ENCODE data around the gene LCLAT1. TPM values are rescaled to one million over a fixed set of nuclear protein-coding genes. Genes with fewer than 3 reads are reported as not detected.

Gene LCLAT1
- polyA plus RNA-seq, 1 of the 3 experiments (the other 2 are of a cell fraction), result 6.9 TPM

DNA sequence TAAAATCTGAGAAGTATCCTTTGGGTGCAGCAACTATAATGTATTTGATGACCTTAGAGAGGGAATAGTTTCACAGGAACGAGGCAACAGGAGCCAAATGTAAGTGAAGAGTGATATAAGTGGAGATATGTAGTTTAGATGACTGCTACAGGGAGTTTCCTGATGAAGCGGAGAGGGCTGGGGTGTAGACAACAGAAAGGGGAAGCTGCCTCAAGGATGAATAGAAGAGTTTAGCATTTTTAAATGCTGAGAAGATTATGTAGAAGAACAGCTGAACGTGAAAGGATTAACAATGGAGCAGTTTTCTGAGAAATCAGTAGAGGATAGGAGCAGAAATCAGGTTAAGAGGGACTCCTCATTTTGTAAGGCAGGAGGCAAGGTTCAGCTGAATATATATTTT, 133.3 kb downstream of the LCLAT1 start (continued):
- TF ChIP-seq ELF1 (IDR thresholded peaks at IDR 0.05), result no peak

DNA sequence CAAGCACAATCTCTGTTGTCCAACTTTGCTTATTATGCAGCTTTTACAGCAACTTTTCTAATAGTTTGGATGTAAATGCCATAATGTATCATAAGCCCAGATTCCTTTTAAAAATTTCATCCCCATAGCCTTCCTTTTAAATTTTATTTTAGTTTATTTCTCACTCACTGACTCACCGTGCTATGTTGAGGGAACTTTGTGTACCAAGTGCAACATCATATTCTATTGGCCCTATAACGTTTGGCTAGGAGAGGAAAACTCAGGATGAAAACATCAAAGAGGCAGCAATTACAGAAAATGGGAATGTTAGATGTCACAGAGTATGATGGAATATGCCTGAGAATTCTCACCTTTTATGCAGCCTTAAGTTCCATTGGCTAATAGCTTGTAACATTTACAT, 135.5 kb downstream of the LCLAT1 start:
- no peak for TF ChIP-seq NRF1 (IDR thresholded peaks at IDR 0.05; ENCODE audit: low read depth, low read length)
- no peak for TF ChIP-seq NFIC (IDR thresholded peaks at IDR 0.05; ENCODE audit: borderline replicate concordance)
- TF ChIP-seq, protein P1, sequence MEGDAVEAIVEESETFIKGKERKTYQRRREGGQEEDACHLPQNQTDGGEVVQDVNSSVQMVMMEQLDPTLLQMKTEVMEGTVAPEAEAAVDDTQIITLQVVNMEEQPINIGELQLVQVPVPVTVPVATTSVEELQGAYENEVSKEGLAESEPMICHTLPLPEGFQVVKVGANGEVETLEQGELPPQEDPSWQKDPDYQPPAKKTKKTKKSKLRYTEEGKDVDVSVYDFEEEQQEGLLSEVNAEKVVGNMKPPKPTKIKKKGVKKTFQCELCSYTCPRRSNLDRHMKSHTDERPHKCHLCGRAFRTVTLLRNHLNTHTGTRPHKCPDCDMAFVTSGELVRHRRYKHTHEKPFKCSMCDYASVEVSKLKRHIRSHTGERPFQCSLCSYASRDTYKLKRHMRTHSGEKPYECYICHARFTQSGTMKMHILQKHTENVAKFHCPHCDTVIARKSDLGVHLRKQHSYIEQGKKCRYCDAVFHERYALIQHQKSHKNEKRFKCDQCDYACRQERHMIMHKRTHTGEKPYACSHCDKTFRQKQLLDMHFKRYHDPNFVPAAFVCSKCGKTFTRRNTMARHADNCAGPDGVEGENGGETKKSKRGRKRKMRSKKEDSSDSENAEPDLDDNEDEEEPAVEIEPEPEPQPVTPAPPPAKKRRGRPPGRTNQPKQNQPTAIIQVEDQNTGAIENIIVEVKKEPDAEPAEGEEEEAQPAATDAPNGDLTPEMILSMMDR (IDR thresholded peaks at IDR 0.05), result no peak
- no peak for TF ChIP-seq MXI1 (IDR thresholded peaks at IDR 0.05; ENCODE audit: low read depth, low read length)
- TF ChIP-seq YY1 (IDR thresholded peaks at IDR 0.05; ENCODE audit: low read depth), result no peak
- TF ChIP-seq, protein P2, sequence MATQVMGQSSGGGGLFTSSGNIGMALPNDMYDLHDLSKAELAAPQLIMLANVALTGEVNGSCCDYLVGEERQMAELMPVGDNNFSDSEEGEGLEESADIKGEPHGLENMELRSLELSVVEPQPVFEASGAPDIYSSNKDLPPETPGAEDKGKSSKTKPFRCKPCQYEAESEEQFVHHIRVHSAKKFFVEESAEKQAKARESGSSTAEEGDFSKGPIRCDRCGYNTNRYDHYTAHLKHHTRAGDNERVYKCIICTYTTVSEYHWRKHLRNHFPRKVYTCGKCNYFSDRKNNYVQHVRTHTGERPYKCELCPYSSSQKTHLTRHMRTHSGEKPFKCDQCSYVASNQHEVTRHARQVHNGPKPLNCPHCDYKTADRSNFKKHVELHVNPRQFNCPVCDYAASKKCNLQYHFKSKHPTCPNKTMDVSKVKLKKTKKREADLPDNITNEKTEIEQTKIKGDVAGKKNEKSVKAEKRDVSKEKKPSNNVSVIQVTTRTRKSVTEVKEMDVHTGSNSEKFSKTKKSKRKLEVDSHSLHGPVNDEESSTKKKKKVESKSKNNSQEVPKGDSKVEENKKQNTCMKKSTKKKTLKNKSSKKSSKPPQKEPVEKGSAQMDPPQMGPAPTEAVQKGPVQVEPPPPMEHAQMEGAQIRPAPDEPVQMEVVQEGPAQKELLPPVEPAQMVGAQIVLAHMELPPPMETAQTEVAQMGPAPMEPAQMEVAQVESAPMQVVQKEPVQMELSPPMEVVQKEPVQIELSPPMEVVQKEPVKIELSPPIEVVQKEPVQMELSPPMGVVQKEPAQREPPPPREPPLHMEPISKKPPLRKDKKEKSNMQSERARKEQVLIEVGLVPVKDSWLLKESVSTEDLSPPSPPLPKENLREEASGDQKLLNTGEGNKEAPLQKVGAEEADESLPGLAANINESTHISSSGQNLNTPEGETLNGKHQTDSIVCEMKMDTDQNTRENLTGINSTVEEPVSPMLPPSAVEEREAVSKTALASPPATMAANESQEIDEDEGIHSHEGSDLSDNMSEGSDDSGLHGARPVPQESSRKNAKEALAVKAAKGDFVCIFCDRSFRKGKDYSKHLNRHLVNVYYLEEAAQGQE (IDR thresholded peaks at IDR 0.05; ENCODE audit: low read depth, low read length), result no peak
- TF ChIP-seq TCF12 (IDR thresholded peaks at IDR 0.05), result no peak
- no peak for TF ChIP-seq POLR2AphosphoS5 (IDR thresholded peaks at IDR 0.05; ENCODE audit: low read depth, low read length)
- TF ChIP-seq SIN3A (IDR thresholded peaks at IDR 0.05; ENCODE audit: borderline replicate concordance, low read depth, low read length), result no peak
- no peak for TF ChIP-seq JUND (IDR thresholded peaks at IDR 0.05)
- no peak for TF ChIP-seq FOXM1 (IDR thresholded peaks at IDR 0.05; ENCODE audit: low read depth)
- TF ChIP-seq, protein P3, sequence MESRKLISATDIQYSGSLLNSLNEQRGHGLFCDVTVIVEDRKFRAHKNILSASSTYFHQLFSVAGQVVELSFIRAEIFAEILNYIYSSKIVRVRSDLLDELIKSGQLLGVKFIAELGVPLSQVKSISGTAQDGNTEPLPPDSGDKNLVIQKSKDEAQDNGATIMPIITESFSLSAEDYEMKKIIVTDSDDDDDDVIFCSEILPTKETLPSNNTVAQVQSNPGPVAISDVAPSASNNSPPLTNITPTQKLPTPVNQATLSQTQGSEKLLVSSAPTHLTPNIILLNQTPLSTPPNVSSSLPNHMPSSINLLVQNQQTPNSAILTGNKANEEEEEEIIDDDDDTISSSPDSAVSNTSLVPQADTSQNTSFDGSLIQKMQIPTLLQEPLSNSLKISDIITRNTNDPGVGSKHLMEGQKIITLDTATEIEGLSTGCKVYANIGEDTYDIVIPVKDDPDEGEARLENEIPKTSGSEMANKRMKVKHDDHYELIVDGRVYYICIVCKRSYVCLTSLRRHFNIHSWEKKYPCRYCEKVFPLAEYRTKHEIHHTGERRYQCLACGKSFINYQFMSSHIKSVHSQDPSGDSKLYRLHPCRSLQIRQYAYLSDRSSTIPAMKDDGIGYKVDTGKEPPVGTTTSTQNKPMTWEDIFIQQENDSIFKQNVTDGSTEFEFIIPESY (IDR thresholded peaks at IDR 0.05; ENCODE audit: borderline replicate concordance, low read depth), result no peak
- TF ChIP-seq, protein P4, sequence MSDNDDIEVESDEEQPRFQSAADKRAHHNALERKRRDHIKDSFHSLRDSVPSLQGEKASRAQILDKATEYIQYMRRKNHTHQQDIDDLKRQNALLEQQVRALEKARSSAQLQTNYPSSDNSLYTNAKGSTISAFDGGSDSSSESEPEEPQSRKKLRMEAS (IDR thresholded peaks at IDR 0.05; ENCODE audit: low read depth), result no peak
- CTCF ChIA-PET, result interaction anchor here (0.7 to 1.8 kb wide), 2 partner anchors 90 to 374 kb away, joined by 3 to 6 read pairs; no protein-coding TSS in a partner anchor

More for the DNA sequence above, 135.5 kb downstream of the LCLAT1 start:
- DNase-seq, result no peak
- no peaks in the 10 kb centered on the region for H3K27me3 ChIP-seq (ENCODE audit: insufficient read depth)
- no peaks in the 10 kb centered on the region for H3K4me1 ChIP-seq (ENCODE audit: control insufficient read depth in 1 of 2, insufficient read depth in 2 of 2, low read depth in 1 of 2, low read length in 1 of 2)
- H4K20me1 ChIP-seq (ENCODE audit: insufficient read depth), result no peaks in the 10 kb centered on the region
- WGBS (ENCODE audit: low lambda C conversion rate), result 91% methylated on average over 2 of the region's 2 CpGs
- no peaks in the 10 kb centered on the region for H3K9me3 ChIP-seq
- H3K9me2 ChIP-seq, result no peaks in the 10 kb centered on the region
- POLR2A ChIA-PET, result no interaction called here
- H3K36me3 ChIP-seq (replicated peaks in 1 of 2; ENCODE audit: control insufficient read depth in 1 of 2, insufficient read depth in 2 of 2, low read length in 1 of 2), result peaks cover 0 to 8% of the 10 kb centered on the region in 2 experiments
- no peak overlapping the region for H3K9ac ChIP-seq
- H3K79me2 ChIP-seq (ENCODE audit: insufficient read depth), result no peaks in the 10 kb centered on the region
- H3K4me3 ChIP-seq (ENCODE audit: low read depth in 2 of 2, low read length in 1 of 2), result no peak overlapping the region
- no peaks in the 10 kb centered on the region for H3F3A ChIP-seq (replicated peaks; ENCODE audit: insufficient read depth)
- H3K4me2 ChIP-seq, result no peak overlapping the region
- no peak overlapping the region for H2AFZ ChIP-seq (ENCODE audit: low read depth)
- H3K27ac ChIP-seq (ENCODE audit: low read depth in 2 of 2, low read length in 1 of 2), result no peak overlapping the region
